Calu3 (cell line): Measurements from ENCODE around the gene RUNDC3A. TPM values are rescaled to one million over a fixed set of nuclear protein-coding genes. Genes with fewer than 3 reads are reported as not detected.

ENCODE experiments used
- BruUV-seq: library from RNA; stranded (reverse); fragments of 400-500 nt; replicated peaks from 2 replicates; lab custom pipeline; 2021; lab: Mats Ljungman, UMichigan
- CTCF ChIA-PET: fragments of 300-600 bp; sonication (Branson Sonifier 250); formaldehyde crosslinking; loops from one replicate; lab custom pipeline; 2022; ENCODE audit warnings: antibody characterized with exemption; lab: Charles Lee
- DNase-seq: peaks from one replicate; pipeline ENCODE4 v3.0.0; 2022
- H3K27ac Mint-ChIP-seq: one replicate; pipeline ENCODE4 v1.8.0; 2022; ENCODE audit warnings: mixed read lengths; ENCODE audit not compliant: unreplicated experiment
- H3K27me3 Mint-ChIP-seq: one replicate; pipeline ENCODE4 v1.8.0; 2022; ENCODE audit warnings: mixed read lengths; ENCODE audit not compliant: unreplicated experiment
- H3K36me3 Mint-ChIP-seq: one replicate; pipeline ENCODE4 v1.8.0; 2022; ENCODE audit warnings: mild to moderate bottlenecking, moderate library complexity, mixed read lengths; ENCODE audit not compliant: insufficient read depth, unreplicated experiment
- H3K4me1 Mint-ChIP-seq: one replicate; pipeline ENCODE4 v1.8.0; 2022; ENCODE audit warnings: mild to moderate bottlenecking, low read depth, mixed read lengths; ENCODE audit not compliant: unreplicated experiment
- H3K4me3 Mint-ChIP-seq: one replicate; pipeline ENCODE4 v1.8.0; 2022; ENCODE audit warnings: mild to moderate bottlenecking, low read depth, moderate library complexity, mixed read lengths; ENCODE audit not compliant: unreplicated experiment
- H3K9me3 Mint-ChIP-seq: one replicate; pipeline ENCODE4 v1.8.0; 2022; ENCODE audit warnings: low read depth, mixed read lengths; ENCODE audit not compliant: unreplicated experiment
- CTCF ChIP-seq: fragments of 200-600 bp; IDR thresholded peaks from one replicate; pipeline ENCODE4 v1.8.0; 2022; ENCODE audit warnings: antibody characterized with exemption; ENCODE audit not compliant: unreplicated experiment
- intact Hi-C: fragments of 100-400 bp; cut with micrococcal nuclease; formaldehyde crosslinking; loops from one replicate; pipeline ENCODE4 v1.10.0; 2022; ENCODE audit not compliant: unreplicated experiment
- total RNA-seq: library from RNA; stranded (reverse); gene quantifications from 2 replicates; pipeline ENCODE4 v1.2.3, GENCODE V29; 2022

Gene RUNDC3A
- total RNA-seq, 1 experiment from 2014 or later, result 1.2 TPM

- H3K27me3 Mint-ChIP-seq, result peaks cover 91% of the 10 kb centered on the region
- no peak for TF ChIP-seq CTCF
- no peak for DNase-seq
- CTCF ChIA-PET, result interaction anchor here (0.9 kb wide), 1 partner anchor 91 kb away, joined by 4 read pairs; no protein-coding TSS in a partner anchor
- no peak overlapping the region for H3K4me3 Mint-ChIP-seq
- no TSS peak for BruUV-seq
- intact Hi-C loops, result no loop called here
- no peaks in the 10 kb centered on the region for H3K9me3 Mint-ChIP-seq
- peaks cover 11% of the 10 kb centered on the region for H3K4me1 Mint-ChIP-seq
- no peak overlapping the region for H3K27ac Mint-ChIP-seq
- H3K36me3 Mint-ChIP-seq, result peaks cover 15% of the 10 kb centered on the region
These were observed 4.1 kb downstream of the RUNDC3A start for GRCh38 chr17:44312396-44313104.

DNA sequence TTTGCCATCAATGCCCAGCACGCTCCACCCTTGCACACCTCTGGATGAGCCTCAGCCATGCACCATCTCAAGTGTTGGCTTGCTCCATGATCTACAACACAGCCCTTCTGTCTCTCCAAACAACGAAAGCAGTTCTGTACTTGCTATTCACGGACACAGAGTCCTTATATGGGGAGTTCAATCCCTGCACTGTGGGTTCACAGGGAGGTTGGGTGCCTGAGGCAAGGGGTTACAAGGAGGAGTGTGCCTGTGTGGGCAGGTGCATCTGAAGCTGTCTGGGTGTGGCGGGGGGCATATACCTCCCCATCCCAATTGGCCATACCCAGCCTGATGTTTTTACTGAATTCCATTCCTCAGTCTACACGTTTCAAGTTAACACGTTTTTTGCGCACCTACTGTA lies 5.6 kb downstream of the RUNDC3A start:
- BruUV-seq, result no TSS peak

DNA sequence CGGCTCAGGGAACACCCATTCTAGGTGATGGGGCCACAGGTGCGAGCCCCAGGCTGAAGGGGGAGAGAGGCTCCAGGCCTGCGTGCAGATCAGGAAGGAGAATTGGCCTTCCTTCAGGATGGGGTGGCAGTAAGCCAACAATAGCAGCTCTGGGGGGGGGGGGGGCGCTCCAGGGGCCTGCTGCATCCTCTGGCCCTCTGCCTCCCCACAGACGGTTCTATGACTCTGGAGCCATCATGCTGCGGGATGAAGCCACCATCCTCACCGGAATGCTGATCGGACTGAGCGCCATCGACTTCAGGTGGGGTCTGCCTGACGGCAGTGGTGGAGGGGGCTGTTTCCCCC lies 6.1 kb downstream of the RUNDC3A start:
- BruUV-seq, result no TSS peak
- CTCF ChIA-PET, result no interaction called here
- Mint-ChIP-seq H3K27ac (no peak overlapping the region), H3K4me1 (peaks cover 7% of the 10 kb centered on the region), H3K4me3 (peak overlapping the region; percentile 50), H3K36me3 (peaks cover 21% of the 10 kb centered on the region), H3K27me3 (peaks cover 90% of the 10 kb centered on the region), H3K9me3 (no peaks in the 10 kb centered on the region)
- no peak for TF ChIP-seq CTCF
- DNase-seq, result no peak
- intact Hi-C loops, result no loop called here

More for the DNA sequence above, 5.6 kb downstream of the RUNDC3A start:
- Mint-ChIP-seq H3K9me3 (no peaks in the 10 kb centered on the region), H3K27me3 (peaks cover 95% of the 10 kb centered on the region), H3K4me1 (peaks cover 11% of the 10 kb centered on the region), H3K27ac (no peak overlapping the region), H3K36me3 (peaks cover 17% of the 10 kb centered on the region), H3K4me3 (no peak overlapping the region)
- no peak for DNase-seq
- CTCF ChIA-PET, result no interaction called here
- intact Hi-C loops, result no loop called here
- no peak for TF ChIP-seq CTCF

- H3K36me3 Mint-ChIP-seq, result peaks cover 26% of the 10 kb centered on the region
- no peak for TF ChIP-seq CTCF
- DNase-seq, result peak; percentile 62
- peaks cover 2% of the 10 kb centered on the region for H3K4me1 Mint-ChIP-seq
- intact Hi-C loops, result no loop called here
- no peaks in the 10 kb centered on the region for H3K9me3 Mint-ChIP-seq
- peaks cover 85% of the 10 kb centered on the region for H3K27me3 Mint-ChIP-seq
- CTCF ChIA-PET, result interaction anchor here (0.6 to 1.1 kb wide), 2 partner anchors 9 to 72 kb away, joined by 3 to 5 read pairs; partner anchors contain the start of gene SLC25A39
- BruUV-seq, result no TSS peak
- H3K4me3 Mint-ChIP-seq, result peak overlapping the region; percentile 50
- H3K27ac Mint-ChIP-seq, result no peak overlapping the region
These were observed 6.7 kb downstream of the RUNDC3A start for GRCh38 chr17:44314869-44315661.
